GM19035 (cell line): Measurements from ENCODE around the gene PLD3.
"Not testable (repeated sequence)": the region's sequence is repeated elsewhere in the genome, so short reads cannot be mapped to it uniquely, and the experiment has no call there.

ENCODE experiments used
- ATAC-seq: cut with Tn5 transposase; IDR thresholded peaks from one replicate; pipeline ENCODE4 v1.9.1; 2021; ENCODE audit not compliant: unreplicated experiment

Gene PLD3

GRCh38 chr19:40388481-40388880, 40.0 kb downstream of the PLD3 start:
- no peak for ATAC-seq

GRCh38 chr19:40389404-40390083, 41.0 kb downstream of the PLD3 start:
- no peak for ATAC-seq

- no peak for ATAC-seq
Observed at GRCh38 chr19:40390084-40390742, 41.7 kb downstream of the PLD3 start, which contains the start of gene HIPK4. HIPK4 (minus strand) TSS chr19:40390181; CDS start chr19:40389902, 279 bp downstream.

GRCh38 chr19:40392123-40392522, 43.6 kb downstream of the PLD3 start:
- no peak for ATAC-seq

GRCh38 chr19:40392894-40393517, 44.5 kb downstream of the PLD3 start:
- no peak for ATAC-seq

- ATAC-seq: no peak
Observed at GRCh38 chr19:40393894-40394815, 45.7 kb downstream of the PLD3 start.

- no peak for ATAC-seq
Observed at GRCh38 chr19:40394816-40395210, 46.3 kb downstream of the PLD3 start.

- no peak for ATAC-seq
Observed at GRCh38 chr19:40395956-40396355, 47.5 kb downstream of the PLD3 start.

GRCh38 chr19:40396886-40397567, 48.5 kb downstream of the PLD3 start:
- ATAC-seq: no peak

GRCh38 chr19:40397568-40397906, 49.0 kb downstream of the PLD3 start:
- no peak for ATAC-seq

GRCh38 chr19:40398417-40399131, 50.1 kb downstream of the PLD3 start:
- ATAC-seq: no peak

- ATAC-seq: no peak
Observed at GRCh38 chr19:40400559-40400958, 52.1 kb downstream of the PLD3 start.

- peak; percentile 67 for ATAC-seq
Observed at GRCh38 chr19:40403262-40403984, 54.9 kb downstream of the PLD3 start.

GRCh38 chr19:40407714-40408597, 59.5 kb downstream of the PLD3 start:
- ATAC-seq: no peak

- not testable (repeated sequence) for ATAC-seq
Observed at GRCh38 chr19:40408598-40408925, 60.1 kb downstream of the PLD3 start.

GRCh38 chr19:40410030-40410389, 61.5 kb downstream of the PLD3 start:
- no peak for ATAC-seq

GRCh38 chr19:40411125-40411842, 62.8 kb downstream of the PLD3 start:
- ATAC-seq: no peak

GRCh38 chr19:40411958-40412499, 63.5 kb downstream of the PLD3 start:
- ATAC-seq: no peak
